ENCODE measurements around the gene IFT81. TPM values are rescaled to one million over a fixed set of nuclear protein-coding genes. Genes with fewer than 3 reads are reported as not detected.

IFT81 gene
- total and polyA plus RNA-seq, 2 donors (not counting 3 experiments of a cell fraction or from before 2014, with no cell fraction given) = 2.4 to 9.8 TPM

DNA sequence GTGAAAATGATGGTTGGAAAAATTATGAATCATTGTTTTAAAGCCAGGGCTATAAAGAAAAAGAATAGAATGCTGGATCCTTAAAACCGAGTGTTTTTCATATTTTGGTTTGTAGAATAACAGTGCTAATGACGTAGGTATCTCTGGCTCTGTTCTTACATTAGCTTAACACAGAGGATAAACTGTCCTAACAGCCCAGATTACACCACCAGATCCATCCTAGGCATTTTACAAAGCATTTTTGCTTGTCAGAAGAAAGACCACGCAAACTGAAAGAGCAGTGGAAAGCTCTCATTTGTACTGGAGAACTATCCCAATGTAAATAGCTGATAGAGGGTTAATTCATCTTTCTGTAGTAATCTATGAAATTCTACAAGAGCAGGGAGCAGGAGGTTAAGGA is 13.6 kb downstream of the IFT81 start:
- Histone ChIP-seq H3K9me3 (replicated peaks; ENCODE audit: control insufficient read depth, insufficient read depth, low read length) (no peaks in the 10 kb centered on the region), H4K20me1 (replicated peaks; ENCODE audit: control insufficient read depth, extremely low read depth, insufficient read depth, low read length) (no peaks in the 10 kb centered on the region), H3K4me1 (ENCODE audit: control insufficient read depth, extremely low read depth, insufficient read depth, low read length) (no peaks in the 10 kb centered on the region), H3K79me2 (ENCODE audit: control insufficient read depth, insufficient read depth, low read length) (no peaks in the 10 kb centered on the region), H3K27me3 (ENCODE audit: control insufficient read depth in 2 of 2, insufficient read depth in 2 of 2, low read length in 2 of 2) (no peaks in the 10 kb centered on the region), H3K4me3 (replicated peaks in 1 of 3; ENCODE audit: insufficient read depth in 1 of 3, low read depth in 1 of 3, low read length in 3 of 3) (no peak overlapping the region), H3K4me2 (ENCODE audit: insufficient read depth, low read length) (no peak overlapping the region), H3K9ac (replicated peaks; ENCODE audit: extremely low read depth, insufficient read depth, low read length) (no peak overlapping the region), H2AFZ (ENCODE audit: low read depth, low read length) (no peak overlapping the region), H3K27ac (ENCODE audit: insufficient read depth, low read depth, low read length) (no peak overlapping the region), H3K36me3 (ENCODE audit: control insufficient read depth in 2 of 2, extremely low read depth in 1 of 2, insufficient read depth in 2 of 2, low read length in 2 of 2) (peaks cover 3 to 5% of the 10 kb centered on the region in 2 experiments), H3K9me1 (replicated peaks; ENCODE audit: control insufficient read depth, extremely low read depth, insufficient read depth, low read length) (no peaks in the 10 kb centered on the region)
- no TSS peak for BruUV-seq (replicated peaks)
- FAIRE-seq = no peak
- ChIA-PET POLR2A (no interaction called here), CTCF (interaction anchor here (0.7 to 2.6 kb wide), 6 partner anchors 9 to 294 kb away, joined by 3 to 9 read pairs (median 4); no protein-coding TSS in a partner anchor)
- DNase-seq (ENCODE audit: low read depth, low spot score) = no peak
- intact Hi-C loops (cut with micrococcal nuclease) (no loop called here), dilution Hi-C loops (cut with MboI; ENCODE audit: extremely low pct_ligation_motif_present, low sequenced_read_pairs) (no loop called here)
- TF ChIP-seq POLR2AphosphoS5 (IDR thresholded peaks at IDR 0.05; ENCODE audit: insufficient read depth, low read depth, low read length) (no peak), POLR2A (IDR thresholded peaks at IDR 0.05; ENCODE audit: low read depth, low read length) (no peak), EZH2 (IDR thresholded peaks at IDR 0.05; ENCODE audit: borderline replicate concordance, low read depth, low read length, severe bottlenecking) (no peak), GATA2 (IDR thresholded peaks at IDR 0.05; ENCODE audit: insufficient read depth, insufficient read length, low read depth, low read length) (no peak), FOS (IDR thresholded peaks at IDR 0.05; ENCODE audit: borderline replicate concordance, insufficient read depth, low read length) (no peak), MYC (IDR thresholded peaks at IDR 0.05; ENCODE audit: low read depth, low read length) (no peak), JUN (IDR thresholded peaks at IDR 0.05; ENCODE audit: borderline replicate concordance, insufficient read depth, insufficient read length, low read depth) (no peak)
- TF ChIP-seq, protein P1, sequence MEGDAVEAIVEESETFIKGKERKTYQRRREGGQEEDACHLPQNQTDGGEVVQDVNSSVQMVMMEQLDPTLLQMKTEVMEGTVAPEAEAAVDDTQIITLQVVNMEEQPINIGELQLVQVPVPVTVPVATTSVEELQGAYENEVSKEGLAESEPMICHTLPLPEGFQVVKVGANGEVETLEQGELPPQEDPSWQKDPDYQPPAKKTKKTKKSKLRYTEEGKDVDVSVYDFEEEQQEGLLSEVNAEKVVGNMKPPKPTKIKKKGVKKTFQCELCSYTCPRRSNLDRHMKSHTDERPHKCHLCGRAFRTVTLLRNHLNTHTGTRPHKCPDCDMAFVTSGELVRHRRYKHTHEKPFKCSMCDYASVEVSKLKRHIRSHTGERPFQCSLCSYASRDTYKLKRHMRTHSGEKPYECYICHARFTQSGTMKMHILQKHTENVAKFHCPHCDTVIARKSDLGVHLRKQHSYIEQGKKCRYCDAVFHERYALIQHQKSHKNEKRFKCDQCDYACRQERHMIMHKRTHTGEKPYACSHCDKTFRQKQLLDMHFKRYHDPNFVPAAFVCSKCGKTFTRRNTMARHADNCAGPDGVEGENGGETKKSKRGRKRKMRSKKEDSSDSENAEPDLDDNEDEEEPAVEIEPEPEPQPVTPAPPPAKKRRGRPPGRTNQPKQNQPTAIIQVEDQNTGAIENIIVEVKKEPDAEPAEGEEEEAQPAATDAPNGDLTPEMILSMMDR (IDR thresholded peaks at IDR 0.05; ENCODE audit: extremely low read depth in 1 of 2, insufficient read depth in 1 of 2, low read depth in 1 of 2, low read length in 2 of 2) = no peak
- TF ChIP-seq, protein P2, sequence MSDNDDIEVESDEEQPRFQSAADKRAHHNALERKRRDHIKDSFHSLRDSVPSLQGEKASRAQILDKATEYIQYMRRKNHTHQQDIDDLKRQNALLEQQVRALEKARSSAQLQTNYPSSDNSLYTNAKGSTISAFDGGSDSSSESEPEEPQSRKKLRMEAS (IDR thresholded peaks at IDR 0.05; ENCODE audit: insufficient read depth, insufficient read length) = no peak

All from endothelial cell of umbilical vein (primary cell).